SU-DHL-6 (cell line): ENCODE results near the gene LRRC49.
"Not testable (repeated sequence)": the region's sequence is repeated elsewhere in the genome, so short reads cannot be mapped to it uniquely, and the experiment has no call there.

Source experiments
- H2AFZ ChIP-seq: fragments of 200-600 bp; sonication (generic); 2 replicates; pipeline ENCODE4 v1.6.1; 2014; ENCODE audit warnings: low read depth, mild to moderate bottlenecking, moderate library complexity, mixed read lengths, antibody characterized with exemption, low read length; ENCODE audit not compliant: severe bottlenecking
- H3F3A ChIP-seq: fragments of 200-600 bp; shearing (Covaris generic); 2 replicates; pipeline ENCODE4 v1.6.0; 2016; ENCODE audit warnings: antibody characterized with exemption, mild to moderate bottlenecking; ENCODE audit not compliant: insufficient read depth
- H3K27ac ChIP-seq: fragments of 200-600 bp; sonication (generic); 2 replicates; pipeline ENCODE4 v1.5.1; 2016; ENCODE audit warnings: low read depth, mild to moderate bottlenecking, low read length, moderate library complexity, mixed read lengths
- H3K27me3 ChIP-seq: fragments of 200-600 bp; sonication (generic), shearing (Covaris generic); 2 replicates; pipeline ENCODE4 v1.6.0; 2014; ENCODE audit warnings: mild to moderate bottlenecking, low read length
- H3K36me3 ChIP-seq: fragments of 200-600 bp; sonication (generic); 2 replicates; pipeline ENCODE4 v1.6.1; 2014; ENCODE audit warnings: mild to moderate bottlenecking, low read length, mixed read lengths
- H3K4me2 ChIP-seq: fragments of 300-600, 200-600 bp; shearing (Covaris generic), sonication (generic); 2 replicates; pipeline ENCODE4 v1.6.0; 2014; ENCODE audit warnings: low read length, low read depth, mild to moderate bottlenecking; ENCODE audit not compliant: poor library complexity, severe bottlenecking
- H3K4me3 ChIP-seq: fragments of 200-600 bp; sonication (generic); 2 replicates; pipeline ENCODE4 v1.5.1; 2014; ENCODE audit warnings: antibody characterized with exemption, low read length, mild to moderate bottlenecking, mixed read lengths; ENCODE audit not compliant: insufficient read depth, poor library complexity, severe bottlenecking
- H3K79me2 ChIP-seq: fragments of 200-600 bp; sonication (generic); 2 replicates; pipeline ENCODE4 v1.6.1; 2014; ENCODE audit warnings: mild to moderate bottlenecking, low read length, moderate library complexity; ENCODE audit not compliant: insufficient read depth
- H3K9ac ChIP-seq: fragments of 200-600 bp; sonication (generic); 2 replicates; pipeline ENCODE4 v1.7.0; 2014; ENCODE audit warnings: mild to moderate bottlenecking, low read length
- H3K9me2 ChIP-seq: fragments of 200-600 bp; sonication (generic); replicated peaks from 2 replicates; pipeline ENCODE4 v1.6.1; 2014; ENCODE audit warnings: low read length; ENCODE audit not compliant: insufficient read depth
- H3K9me3 ChIP-seq: fragments of 200-600 bp; sonication (generic); 2 replicates; pipeline ENCODE4 v1.6.1; 2014; ENCODE audit warnings: low read length, mixed read lengths; ENCODE audit not compliant: insufficient read depth
- H4K20me1 ChIP-seq: fragments of 200-600 bp; sonication (generic); 2 replicates; pipeline ENCODE4 v1.6.1; 2014; ENCODE audit warnings: low read depth, mild to moderate bottlenecking, antibody characterized with exemption, low read length, moderate library complexity, mixed read lengths
- EZH2phosphoT487 ChIP-seq: fragments of 200-600 bp; sonication (generic), shearing (Covaris generic); conservative IDR thresholded peaks from 2 replicates; pipeline ENCODE4 v1.6.1; 2018; ENCODE audit warnings: mild to moderate bottlenecking, antibody characterized with exemption, low read length, moderate library complexity, mixed read lengths
- TF ChIP-seq, protein P1 (sequence below): fragments of 200-600 bp; sonication (generic); IDR thresholded peaks from one replicate; pipeline ENCODE4 v1.5.1; 2017; ENCODE audit warnings: antibody characterized with exemption, mild to moderate bottlenecking, low read length, moderate library complexity; ENCODE audit not compliant: insufficient read depth, poor library complexity, severe bottlenecking

The LRRC49 gene

GRCh38 chr15:70936326-70936725 is 43.7 kb downstream of the LRRC49 start:
- no peaks in the 10 kb centered on the region for H3K36me3 ChIP-seq
- H3K27ac ChIP-seq = no peak overlapping the region
- no peaks in the 10 kb centered on the region for H3K9me3 ChIP-seq
- no peaks in the 10 kb centered on the region for H3K9me2 ChIP-seq
- no peak overlapping the region for H3K9ac ChIP-seq
- TF ChIP-seq, protein P1, sequence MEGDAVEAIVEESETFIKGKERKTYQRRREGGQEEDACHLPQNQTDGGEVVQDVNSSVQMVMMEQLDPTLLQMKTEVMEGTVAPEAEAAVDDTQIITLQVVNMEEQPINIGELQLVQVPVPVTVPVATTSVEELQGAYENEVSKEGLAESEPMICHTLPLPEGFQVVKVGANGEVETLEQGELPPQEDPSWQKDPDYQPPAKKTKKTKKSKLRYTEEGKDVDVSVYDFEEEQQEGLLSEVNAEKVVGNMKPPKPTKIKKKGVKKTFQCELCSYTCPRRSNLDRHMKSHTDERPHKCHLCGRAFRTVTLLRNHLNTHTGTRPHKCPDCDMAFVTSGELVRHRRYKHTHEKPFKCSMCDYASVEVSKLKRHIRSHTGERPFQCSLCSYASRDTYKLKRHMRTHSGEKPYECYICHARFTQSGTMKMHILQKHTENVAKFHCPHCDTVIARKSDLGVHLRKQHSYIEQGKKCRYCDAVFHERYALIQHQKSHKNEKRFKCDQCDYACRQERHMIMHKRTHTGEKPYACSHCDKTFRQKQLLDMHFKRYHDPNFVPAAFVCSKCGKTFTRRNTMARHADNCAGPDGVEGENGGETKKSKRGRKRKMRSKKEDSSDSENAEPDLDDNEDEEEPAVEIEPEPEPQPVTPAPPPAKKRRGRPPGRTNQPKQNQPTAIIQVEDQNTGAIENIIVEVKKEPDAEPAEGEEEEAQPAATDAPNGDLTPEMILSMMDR = no peak
- TF ChIP-seq EZH2phosphoT487 = no peak
- H3F3A ChIP-seq = no peaks in the 10 kb centered on the region
- H3K4me3 ChIP-seq = no peak overlapping the region
- H3K27me3 ChIP-seq = no peaks in the 10 kb centered on the region
- no peak overlapping the region for H3K4me2 ChIP-seq
- H2AFZ ChIP-seq = no peak overlapping the region
- H3K79me2 ChIP-seq = no peaks in the 10 kb centered on the region
- no peaks in the 10 kb centered on the region for H4K20me1 ChIP-seq

DNA sequence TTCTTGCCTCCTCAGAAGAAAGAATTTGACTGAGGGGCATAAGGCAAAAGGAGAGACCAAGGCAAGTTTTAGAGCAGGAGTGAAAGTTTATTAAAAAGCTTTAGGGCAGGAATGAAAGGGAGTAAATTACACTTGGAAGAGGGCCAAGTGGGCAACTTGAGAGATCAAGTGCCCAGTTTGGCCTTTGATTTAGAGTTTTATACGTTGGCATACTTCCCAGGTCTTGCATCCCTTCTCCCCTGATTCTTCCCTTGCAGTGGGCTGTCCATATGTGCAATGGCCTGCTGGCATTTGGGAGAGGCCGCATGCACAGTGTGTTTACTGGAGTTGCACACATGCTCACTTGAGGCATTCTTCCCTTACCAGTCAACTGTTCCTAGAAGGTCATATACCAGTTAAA is 50.7 kb downstream of the LRRC49 start:
- not testable (repeated sequence) for H2AFZ ChIP-seq, H3K9me2 ChIP-seq, H3K9me3 ChIP-seq, H4K20me1 ChIP-seq, H3K4me3 ChIP-seq, H3F3A ChIP-seq, H3K36me3 ChIP-seq, H3K4me2 ChIP-seq, H3K9ac ChIP-seq, H3K27ac ChIP-seq, H3K79me2 ChIP-seq, H3K27me3 ChIP-seq

DNA sequence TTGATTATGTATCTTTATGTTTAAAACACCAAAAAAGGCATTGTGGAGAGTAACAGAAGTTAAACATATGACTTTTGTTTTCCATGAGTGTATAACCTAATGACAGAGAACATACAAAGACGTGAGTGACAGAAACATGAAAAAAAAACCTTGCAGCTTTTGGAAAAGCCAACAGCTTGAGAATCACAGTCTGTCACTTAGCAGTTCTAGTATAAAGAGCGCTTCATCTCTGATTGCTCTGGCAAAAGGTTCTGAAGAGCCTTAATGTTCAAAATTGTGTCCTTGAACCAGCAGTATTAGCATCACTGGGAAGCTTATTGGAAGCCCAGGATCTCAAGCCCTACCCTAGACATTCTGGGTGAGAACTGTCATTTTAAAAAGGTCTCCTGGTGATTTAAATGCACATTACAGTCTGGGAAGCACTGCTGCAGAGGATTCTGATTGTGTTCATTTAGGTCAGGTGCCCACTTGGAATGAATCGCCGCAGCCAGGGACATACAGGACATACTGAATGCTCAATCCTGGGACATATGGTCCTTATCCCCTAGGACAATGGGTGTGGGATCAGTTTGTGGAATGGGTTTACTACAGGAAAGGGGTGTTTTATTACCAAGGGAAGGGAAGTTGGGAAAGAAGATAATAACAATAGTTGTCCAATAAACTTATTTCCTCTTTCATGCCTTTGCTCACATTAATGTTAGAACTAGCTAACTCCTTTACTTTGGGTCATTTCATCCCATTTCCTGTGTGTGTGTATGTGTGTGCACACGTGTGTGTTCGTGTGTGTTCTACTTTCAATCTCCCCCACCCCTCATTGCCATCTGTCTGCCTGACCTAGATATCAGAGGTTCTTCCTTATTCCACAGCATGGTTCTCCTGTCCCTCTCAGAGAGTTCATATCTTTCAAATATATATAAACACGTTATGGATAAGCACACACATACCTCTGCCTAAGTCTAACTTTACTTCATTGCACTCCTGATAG is 55.0 kb downstream of the LRRC49 start:
- Histone ChIP-seq H3F3A (no peaks in the 10 kb centered on the region), H4K20me1 (no peaks in the 10 kb centered on the region), H3K4me3 (no peak overlapping the region), H3K9me3 (no peaks in the 10 kb centered on the region), H3K79me2 (no peaks in the 10 kb centered on the region), H3K9ac (no peak overlapping the region), H2AFZ (no peak overlapping the region), H3K9me2 (no peaks in the 10 kb centered on the region; the same call in 1 of the 2 replicates), H3K4me2 (no peak overlapping the region), H3K27me3 (0 out of 2 replicates have a peak, but pooled peaks cover 4% of the 10 kb centered on the region), H3K27ac (no peak overlapping the region), H3K36me3 (no peaks in the 10 kb centered on the region)
- TF ChIP-seq EZH2phosphoT487 = no peak
- TF ChIP-seq, protein P1 = no peak

GRCh38 chr15:70950953-70951352 is 58.3 kb downstream of the LRRC49 start:
- H3K27ac ChIP-seq = no peak overlapping the region
- no peak for TF ChIP-seq EZH2phosphoT487
- TF ChIP-seq, protein P1 = no peak

More at GRCh38 chr15:70950953-70951352, 58.3 kb downstream of the LRRC49 start:
- Histone ChIP-seq H2AFZ (no peak overlapping the region), H3K4me2 (no peak overlapping the region), H3K27me3 (no peaks in the 10 kb centered on the region), H3K36me3 (no peaks in the 10 kb centered on the region), H3F3A (no peaks in the 10 kb centered on the region), H3K9ac (no peak overlapping the region), H3K4me3 (no peak overlapping the region), H3K9me2 (no peaks in the 10 kb centered on the region; the same call in 1 of the 2 replicates), H3K9me3 (no peaks in the 10 kb centered on the region), H3K79me2 (no peaks in the 10 kb centered on the region), H4K20me1 (no peaks in the 10 kb centered on the region)
